RWPE1 (cell line): ENCODE data around the gene RAMACL.
A peak's percentile ranks its signal among the peaks of the same experiment; 100 is the strongest.

Source experiments
- CTCF ChIA-PET: fragments of 350-600 bp; sonication (Branson Sonifier 250); formaldehyde crosslinking; extraction: SDS; loops from one replicate; lab custom pipeline; 2021; lab: Yijun Ruan, JAX
- POLR2A ChIA-PET: fragments of 400-600 bp; formaldehyde crosslinking; extraction: SDS; loops from one replicate; lab custom pipeline; 2020; ENCODE audit warnings: antibody characterized with exemption; ENCODE audit not compliant: low non-redundant PET; lab: Yijun Ruan, JAX
- DNase-seq: peaks from one replicate; pipeline ENCODE4 v3.0.0; 2012; ENCODE audit warnings: low spot score
- H3K27ac ChIP-seq: fragments of 450-650 bp; 2 replicates; pipeline ENCODE4 v1.5.1; 2017
- CTCF ChIP-seq: fragments of 450-650 bp; conservative IDR thresholded peaks from 2 replicates; pipeline ENCODE4 v1.5.1; 2017; ENCODE audit warnings: low read depth, mild to moderate bottlenecking

Gene RAMACL

GRCh38 chr6:166624275-166624674 is 37.8 kb upstream of the RAMACL start:
- ChIA-PET POLR2A (no interaction called here), CTCF (interaction anchor here (1.2 kb wide), 1 partner anchor 14 kb away, joined by 4 read pairs; no protein-coding TSS in a partner anchor)

GRCh38 chr6:166623318-166623717 is 36.8 kb upstream of the RAMACL start:
- no peak for DNase-seq
- no peak for TF ChIP-seq CTCF

More at GRCh38 chr6:166624275-166624674, 37.8 kb upstream of the RAMACL start:
- DNase-seq: no peak
- peak overlapping the region; percentile 94 for H3K27ac ChIP-seq
- no peak for TF ChIP-seq CTCF

GRCh38 chr6:166621114-166621540 is 34.6 kb upstream of the RAMACL start:
- H3K27ac ChIP-seq: peak overlapping the region; percentile 93
- ChIA-PET CTCF (no interaction called here), POLR2A (no interaction called here)
- DNase-seq: no peak
- no peak for TF ChIP-seq CTCF

More at GRCh38 chr6:166623318-166623717, 36.8 kb upstream of the RAMACL start:
- ChIA-PET CTCF (no interaction called here), POLR2A (no interaction called here)
- H3K27ac ChIP-seq: peak overlapping the region; percentile 79

- no peak for DNase-seq
- ChIA-PET CTCF (no interaction called here), POLR2A (no interaction called here)
- no peak for TF ChIP-seq CTCF
- peak overlapping the region; percentile 93 for H3K27ac ChIP-seq
These were observed 34.1 kb upstream of the RAMACL start for GRCh38 chr6:166620478-166621113.

GRCh38 chr6:166619912-166620311 is 33.4 kb upstream of the RAMACL start:
- ChIA-PET CTCF (no interaction called here), POLR2A (interaction anchor here (0.7 kb wide), 1 partner anchor 107 kb away, joined by 4 read pairs; no protein-coding TSS in a partner anchor)
- TF ChIP-seq CTCF: no peak
- peak; percentile 75 for DNase-seq
- peak overlapping the region; percentile 93 for H3K27ac ChIP-seq

- POLR2A ChIA-PET: interaction anchor here (0.7 kb wide), 1 partner anchor 108 kb away, joined by 4 read pairs; no protein-coding TSS in a partner anchor
- no peak for TF ChIP-seq CTCF
- CTCF ChIA-PET: no interaction called here
- DNase-seq: no peak
- peak overlapping the region; percentile 93 for H3K27ac ChIP-seq
These were observed 32.6 kb upstream of the RAMACL start for GRCh38 chr6:166618866-166619761.
